ENCODE results near the gene VAT1L. TPM values are rescaled to one million over a fixed set of nuclear protein-coding genes. Genes with fewer than 3 reads are reported as not detected.

The VAT1L gene
- total RNA-seq, 1 experiment from 2014 or later = 0.10 TPM

DNA sequence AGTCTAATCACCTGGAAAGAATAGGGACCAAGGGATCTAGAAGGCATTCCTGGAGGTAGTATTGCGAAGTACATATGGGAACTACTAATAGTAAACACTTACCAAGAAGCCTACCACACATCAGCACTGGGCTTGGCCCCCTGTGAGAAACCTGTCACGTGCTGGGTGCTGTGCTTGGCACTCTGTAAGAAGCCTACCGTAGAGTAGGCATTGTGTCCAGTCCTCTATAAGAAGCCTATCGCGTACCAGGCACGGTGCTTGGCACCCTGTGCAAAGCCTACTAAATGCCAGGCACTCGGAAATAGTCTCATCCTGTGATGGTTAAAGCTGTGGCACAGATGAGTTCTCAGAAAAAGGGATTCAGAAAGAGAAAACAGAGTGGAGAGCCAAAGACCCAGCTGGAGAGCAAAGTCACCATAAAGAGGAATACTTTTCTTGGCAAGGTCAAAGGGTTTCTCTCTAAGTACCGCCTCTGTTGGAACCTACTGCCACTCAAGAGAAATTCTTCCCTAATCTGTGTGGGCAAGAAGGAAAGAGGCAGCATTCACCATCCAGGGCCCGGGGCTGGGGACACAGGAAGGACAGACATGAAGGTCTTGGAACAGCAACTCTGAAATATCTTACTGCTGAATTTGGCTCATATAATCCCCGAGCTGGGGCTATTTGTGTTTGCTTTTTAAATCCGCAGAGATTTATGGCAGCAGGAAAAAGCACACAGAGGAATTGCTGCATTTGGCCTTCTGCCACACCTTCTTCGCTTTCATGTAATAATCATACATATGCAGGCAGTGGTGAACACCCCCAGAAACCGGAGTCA, 81.8 kb downstream of the VAT1L start:
- no peaks in the 10 kb centered on the region for H3K36me3 ChIP-seq (ENCODE audit: control insufficient read depth in 1 of 2, insufficient read depth in 2 of 2, low read length in 2 of 2)
- no peak overlapping the region for H3K9ac ChIP-seq (ENCODE audit: low read length)

GRCh38 chr16:77871932-77872331, 83.6 kb downstream of the VAT1L start:
- H3K9me3 ChIP-seq (ENCODE audit: control insufficient read depth in 1 of 2, insufficient read depth in 1 of 2, low read depth in 1 of 2, low read length in 2 of 2) = no peaks in the 10 kb centered on the region
- no peak for TF ChIP-seq ZNF274 (IDR thresholded peaks at IDR 0.05; ENCODE audit: low read depth, low read length)
- TF ChIP-seq CTCF (IDR thresholded peaks at IDR 0.05 in 2 of 3, conservative IDR thresholded peaks at IDR 0.05 in 1 of 3; ENCODE audit: borderline replicate concordance in 1 of 3, insufficient read depth in 1 of 3, low read depth in 2 of 3, low read length in 2 of 3) = no peak
- TF ChIP-seq YY1 (IDR thresholded peaks at IDR 0.05; ENCODE audit: extremely low read depth, insufficient replicate concordance, low read depth, low read length) = no peak
- TF ChIP-seq JUND (IDR thresholded peaks at IDR 0.05) = no peak
- TF ChIP-seq, protein P1, sequence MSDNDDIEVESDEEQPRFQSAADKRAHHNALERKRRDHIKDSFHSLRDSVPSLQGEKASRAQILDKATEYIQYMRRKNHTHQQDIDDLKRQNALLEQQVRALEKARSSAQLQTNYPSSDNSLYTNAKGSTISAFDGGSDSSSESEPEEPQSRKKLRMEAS (IDR thresholded peaks at IDR 0.05) = no peak
- no peak for TF ChIP-seq POLR2A (IDR thresholded peaks at IDR 0.05; ENCODE audit: borderline replicate concordance, extremely low read depth, insufficient read depth, insufficient read length)
- TF ChIP-seq CBX3 (IDR thresholded peaks at IDR 0.05; ENCODE audit: low read depth) = no peak
- no peak for TF ChIP-seq REST (IDR thresholded peaks at IDR 0.05; ENCODE audit: low read depth)
- no peak for TF ChIP-seq SRF (IDR thresholded peaks at IDR 0.05; ENCODE audit: low read depth)
- H3K9ac ChIP-seq (ENCODE audit: low read length) = no peak overlapping the region
- no peak overlapping the region for H3K27ac ChIP-seq (ENCODE audit: low read depth, low read length)
- H3K79me2 ChIP-seq (ENCODE audit: insufficient read depth, low read length) = no peaks in the 10 kb centered on the region
- RAD21 ChIA-PET (ENCODE audit: low non-redundant PET in 1 of 2, low total read pairs in 2 of 2, uncharacterized antibody in 2 of 2, unreplicated experiment in 2 of 2) = no interaction called here
- BruUV-seq (replicated peaks) = no TSS peak
- no peak overlapping the region for H2AFZ ChIP-seq (ENCODE audit: low read depth, low read length, poor library complexity, severe bottlenecking)
- intact Hi-C loops (cut with micrococcal nuclease) = no loop called here
- H3K36me3 ChIP-seq (ENCODE audit: control insufficient read depth in 1 of 2, insufficient read depth in 2 of 2, low read length in 2 of 2) = no peaks in the 10 kb centered on the region
- no peaks in the 10 kb centered on the region for H3K9me2 ChIP-seq (ENCODE audit: insufficient read depth)
- no peak overlapping the region for H3K4me2 ChIP-seq (ENCODE audit: low read length)
- peaks cover 23% of the 10 kb centered on the region; the same call in 1 of the 2 replicates for H3K27me3 ChIP-seq (ENCODE audit: insufficient read depth, low read length)
- CTCF ChIA-PET = no interaction called here
- DNase-seq (ENCODE audit: low read depth, low spot score) = no peak
- H4K20me1 ChIP-seq (ENCODE audit: insufficient read depth) = no peaks in the 10 kb centered on the region
- POLR2A ChIA-PET = no interaction called here
- ATAC-seq = no peak
- H3K4me3 ChIP-seq (replicated peaks in 1 of 2; ENCODE audit: low read depth in 1 of 2, low read length in 2 of 2) = no peak overlapping the region
- no peaks in the 10 kb centered on the region for H3K4me1 ChIP-seq (ENCODE audit: control insufficient read depth in 1 of 2, insufficient read depth in 2 of 2, low read length in 2 of 2)

More for the DNA sequence above, 81.8 kb downstream of the VAT1L start:
- Histone ChIP-seq H3K4me2 (ENCODE audit: low read length) (no peak overlapping the region), H4K20me1 (ENCODE audit: insufficient read depth) (no peaks in the 10 kb centered on the region), H3K4me3 (replicated peaks in 1 of 2; ENCODE audit: low read depth in 1 of 2, low read length in 2 of 2) (no peak overlapping the region), H3K27me3 (ENCODE audit: insufficient read depth, low read length) (peaks cover 39% of the 10 kb centered on the region), H3K4me1 (ENCODE audit: control insufficient read depth in 1 of 2, insufficient read depth in 2 of 2, low read length in 2 of 2) (no peaks in the 10 kb centered on the region), H3K9me2 (ENCODE audit: insufficient read depth) (no peaks in the 10 kb centered on the region), H3K27ac (ENCODE audit: low read depth, low read length) (no peak overlapping the region), H3K9me3 (ENCODE audit: control insufficient read depth in 1 of 2, insufficient read depth in 1 of 2, low read depth in 1 of 2, low read length in 2 of 2) (no peaks in the 10 kb centered on the region), H2AFZ (ENCODE audit: low read depth, low read length, poor library complexity, severe bottlenecking) (no peak overlapping the region), H3K79me2 (ENCODE audit: insufficient read depth, low read length) (no peaks in the 10 kb centered on the region)
- ChIA-PET POLR2A (no interaction called here), RAD21 (ENCODE audit: low non-redundant PET in 1 of 2, low total read pairs in 2 of 2, uncharacterized antibody in 2 of 2, unreplicated experiment in 2 of 2) (no interaction called here), CTCF (no interaction called here)
- no peak for TF ChIP-seq CBX3 (IDR thresholded peaks at IDR 0.05; ENCODE audit: low read depth)
- no TSS peak for BruUV-seq (replicated peaks)
- intact Hi-C loops (cut with micrococcal nuclease) = no loop called here
- DNase-seq (ENCODE audit: low read depth, low spot score) = no peak
- ATAC-seq = no peak
